Stomach (tissue), 4 donors: ENCODE results near the gene NDFIP2.

ENCODE experiments used
- EP300 ChIP-seq: sonication (generic); formaldehyde crosslinking; IDR thresholded peaks from one replicate; pipeline ENCODE4 v1.6.1; 2017; ENCODE audit warnings: antibody characterized with exemption
- POLR2A ChIP-seq, 4 donors: fragments of 450-650 bp; IDR thresholded peaks; one replicate each; pipeline ENCODE4 v1.6.1; 2016; ENCODE audit warnings: antibody characterized with exemption in 4 of 4, control low read depth in 2 of 4, mild to moderate bottlenecking in 1 of 4, moderate library complexity in 1 of 4
- TF ChIP-seq, protein P1 (sequence below), 7 experiments: fragments of 450-650 bp in 4 of 7; fragments of 200-600 bp in 3 of 7; sonication (generic) in 3 of 7; IDR thresholded peaks; one replicate each; pipeline ENCODE4 v1.5.1; 2016 to 2019; ENCODE audit warnings: antibody characterized with exemption in 7 of 7, control low read depth in 2 of 7, mild to moderate bottlenecking in 1 of 7

DNA sequence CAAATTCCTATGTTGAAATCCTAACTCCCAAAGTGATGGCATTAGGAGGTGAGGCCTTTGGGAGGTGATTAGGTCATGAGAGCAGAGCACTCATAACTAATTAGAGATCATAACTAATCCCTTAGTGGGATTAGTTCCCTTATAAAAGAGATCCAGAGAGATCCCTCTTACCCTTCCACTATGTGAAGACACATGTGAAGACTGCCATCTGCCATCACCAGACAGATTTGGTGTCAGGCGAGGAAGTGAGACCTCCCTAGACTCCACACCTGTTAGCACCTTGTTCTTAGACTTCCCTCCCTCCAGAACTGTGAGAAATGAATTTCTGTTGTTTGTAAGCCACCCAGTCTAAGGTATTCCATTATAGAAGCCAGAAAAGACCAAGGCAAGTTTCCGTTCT, 112.2 kb downstream of the NDFIP2 start:
- TF ChIP-seq, protein P1, sequence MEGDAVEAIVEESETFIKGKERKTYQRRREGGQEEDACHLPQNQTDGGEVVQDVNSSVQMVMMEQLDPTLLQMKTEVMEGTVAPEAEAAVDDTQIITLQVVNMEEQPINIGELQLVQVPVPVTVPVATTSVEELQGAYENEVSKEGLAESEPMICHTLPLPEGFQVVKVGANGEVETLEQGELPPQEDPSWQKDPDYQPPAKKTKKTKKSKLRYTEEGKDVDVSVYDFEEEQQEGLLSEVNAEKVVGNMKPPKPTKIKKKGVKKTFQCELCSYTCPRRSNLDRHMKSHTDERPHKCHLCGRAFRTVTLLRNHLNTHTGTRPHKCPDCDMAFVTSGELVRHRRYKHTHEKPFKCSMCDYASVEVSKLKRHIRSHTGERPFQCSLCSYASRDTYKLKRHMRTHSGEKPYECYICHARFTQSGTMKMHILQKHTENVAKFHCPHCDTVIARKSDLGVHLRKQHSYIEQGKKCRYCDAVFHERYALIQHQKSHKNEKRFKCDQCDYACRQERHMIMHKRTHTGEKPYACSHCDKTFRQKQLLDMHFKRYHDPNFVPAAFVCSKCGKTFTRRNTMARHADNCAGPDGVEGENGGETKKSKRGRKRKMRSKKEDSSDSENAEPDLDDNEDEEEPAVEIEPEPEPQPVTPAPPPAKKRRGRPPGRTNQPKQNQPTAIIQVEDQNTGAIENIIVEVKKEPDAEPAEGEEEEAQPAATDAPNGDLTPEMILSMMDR (IDR thresholded peaks at IDR 0.05) = no peak
- TF ChIP-seq EP300 (no peak), POLR2A (IDR thresholded peaks at IDR 0.05) (no peak)
